Testis (tissue), 3 donors: ENCODE data around the gene ARHGAP26. TPM values are rescaled to one million over a fixed set of nuclear protein-coding genes. Genes with fewer than 3 reads are reported as not detected.

Source experiments
- DNase-seq: peaks from one replicate; pipeline ENCODE4 v3.0.0-alpha.2; 2019
- H3K27ac ChIP-seq, 2 donors: fragments of 200-600 bp; sonication (generic); one replicate each; pipeline ENCODE4 v1.5.1; 2019
- H3K27me3 ChIP-seq: fragments of 200-600 bp; sonication (generic); one replicate; pipeline ENCODE4 v1.5.1; 2019
- H3K36me3 ChIP-seq: fragments of 200-600 bp; sonication (generic); one replicate; pipeline ENCODE4 v1.5.1; 2017; ENCODE audit warnings: low read depth; ENCODE audit errors: missing control alignments
- H3K4me1 ChIP-seq: fragments of 200-600 bp; sonication (generic); one replicate; pipeline ENCODE4 v1.5.1; 2019
- H3K4me3 ChIP-seq, 2 donors: fragments of 200-600 bp; sonication (generic); one replicate each; pipeline ENCODE4 v1.5.1; 2017 to 2019
- H3K9me3 ChIP-seq: fragments of 200-600 bp; sonication (generic); one replicate; pipeline ENCODE4 v1.5.1; 2017
- CTCF ChIP-seq, 3 experiments: fragments of 450-650 bp in 2 of 3; fragments of 200-600 bp in 1 of 3; sonication (generic) in 1 of 3; IDR thresholded peaks; one replicate each; pipeline ENCODE4 v1.5.1; 2016 to 2019; ENCODE audit warnings: antibody characterized with exemption in 3 of 3, mild to moderate bottlenecking in 2 of 3, moderate library complexity in 1 of 3
- POLR2A ChIP-seq: fragments of 450-650 bp; IDR thresholded peaks from one replicate; pipeline ENCODE4 v1.6.1; 2017; ENCODE audit warnings: antibody characterized with exemption, mild to moderate bottlenecking, moderate library complexity
- WGBS, 2 donors: methylation state at CpG; one replicate each; pipeline ENCODE4 v1.1.5; 2018; 5-methylcytosine and 5-hydroxymethylcytosine counted together
- intact Hi-C: fragments of 100-400 bp; cut with DNase I; formaldehyde crosslinking; loops from one replicate; pipeline ENCODE4 v1.15.1; 2023; ENCODE audit warnings: low total_unique reads
- polyA plus RNA-seq: library from polyadenylated mRNA; stranded (reverse); fragments of 350-450 nt; fragmentation: Illumina TruSeq; extraction: RNeasy Lipid Tissue Mini Kit (QIAGEN cat#74804); gene quantifications from one replicate; pipeline ENCODE4 v1.2.3, GENCODE V29; 2014; ENCODE audit warnings: low read depth, low replicate concordance; ENCODE audit not compliant: insufficient read depth
- total RNA-seq, 2 donors: library from RNA; depleted of rRNA; stranded (reverse); fragments of >200 nt; gene quantifications; one replicate each; pipeline ENCODE4 v1.2.3, GENCODE V29; 2016

Gene ARHGAP26
- total and polyA plus RNA-seq, 3 donors from 2014 or later = 33.8 to 98.7 (median 95.7) TPM

GRCh38 chr5:143234162-143234842 lies 464.1 kb downstream of the ARHGAP26 start:
- WGBS, 2 donors = 92 to 94% methylated on average over 9 of the region's 9 CpGs
- H3K9me3 ChIP-seq = no peaks in the 10 kb centered on the region
- no peak overlapping the region for H3K27ac ChIP-seq
- no peak overlapping the region for H3K4me3 ChIP-seq
- H3K36me3 ChIP-seq = no peaks in the 10 kb centered on the region
- TF ChIP-seq CTCF (IDR thresholded peaks at IDR 0.05) (no peak), POLR2A (no peak)
- no peaks in the 10 kb centered on the region for H3K27me3 ChIP-seq
- no peaks in the 10 kb centered on the region for H3K4me1 ChIP-seq
- intact Hi-C loops = no loop called here
- DNase-seq = no peak

- H3K27me3 ChIP-seq = no peaks in the 10 kb centered on the region
- TF ChIP-seq POLR2A (no peak), CTCF (IDR thresholded peaks at IDR 0.05) (no peak)
These were observed 465.2 kb downstream of the ARHGAP26 start for GRCh38 chr5:143235423-143235822.

GRCh38 chr5:143236682-143237081 lies 466.5 kb downstream of the ARHGAP26 start:
- no peak for DNase-seq
- Histone ChIP-seq H3K27me3 (no peaks in the 10 kb centered on the region), H3K36me3 (no peaks in the 10 kb centered on the region), H3K27ac (no peak overlapping the region), H3K4me3 (no peak overlapping the region), H3K9me3 (no peaks in the 10 kb centered on the region), H3K4me1 (no peaks in the 10 kb centered on the region)
- intact Hi-C loops = no loop called here
- TF ChIP-seq POLR2A = no peak
- no peak for TF ChIP-seq CTCF (IDR thresholded peaks at IDR 0.05)
- 88 to 90% methylated on average over 2 of the region's 2 CpGs for WGBS, 2 donors

More at GRCh38 chr5:143235423-143235822, 465.2 kb downstream of the ARHGAP26 start:
- Histone ChIP-seq H3K27ac (no peak overlapping the region), H3K36me3 (no peaks in the 10 kb centered on the region), H3K4me1 (no peaks in the 10 kb centered on the region), H3K4me3 (no peak overlapping the region), H3K9me3 (no peaks in the 10 kb centered on the region)
- 59 to 81% methylated on average over 3 of the region's 3 CpGs for WGBS, 2 donors
- intact Hi-C loops = no loop called here
- DNase-seq = no peak

- Histone ChIP-seq H3K27ac (no peak overlapping the region), H3K9me3 (no peaks in the 10 kb centered on the region), H3K4me1 (no peaks in the 10 kb centered on the region), H3K27me3 (no peaks in the 10 kb centered on the region), H3K4me3 (no peak overlapping the region), H3K36me3 (no peaks in the 10 kb centered on the region)
- intact Hi-C loops = no loop called here
- 93% methylated on average over 10 of the region's 10 CpGs for WGBS, 2 donors
- no peak for DNase-seq
- TF ChIP-seq CTCF (IDR thresholded peaks at IDR 0.05) (no peak), POLR2A (no peak)
These were observed 467.5 kb downstream of the ARHGAP26 start for GRCh38 chr5:143237664-143238063.

- Histone ChIP-seq H3K9me3 (no peaks in the 10 kb centered on the region), H3K4me3 (no peak overlapping the region), H3K27ac (no peak overlapping the region), H3K27me3 (no peaks in the 10 kb centered on the region), H3K36me3 (no peaks in the 10 kb centered on the region), H3K4me1 (peaks cover 9% of the 10 kb centered on the region)
- no peak for DNase-seq
- intact Hi-C loops = no loop called here
- WGBS, 2 donors = 92 to 98% methylated on average over 2 of the region's 2 CpGs
- TF ChIP-seq CTCF (IDR thresholded peaks at IDR 0.05) (no peak), POLR2A (no peak)
These were observed 468.4 kb downstream of the ARHGAP26 start for GRCh38 chr5:143238620-143239019.
